Upper lobe of left lung (tissue), 6 donors: ENCODE data around the gene CYP2B6. TPM values are rescaled to one million over a fixed set of nuclear protein-coding genes. Genes with fewer than 3 reads are reported as not detected.
"Not testable (repeated sequence)": the region's sequence is repeated elsewhere in the genome, so short reads cannot be mapped to it uniquely, and the experiment has no call there.

Source experiments
- ATAC-seq, 2 donors: fragments of 200-7000 bp; cut with Tn5 transposase; one replicate each; pipeline ENCODE4 v1.9.1; 2022; ENCODE audit warnings: mild to moderate bottlenecking in 2 of 2, moderate library complexity in 2 of 2; ENCODE audit not compliant: low FRiP score in 2 of 2
- DNase-seq, 2 donors: peaks; one replicate each; pipeline ENCODE4 v3.0.0-alpha.2; 2019 to 2020
- H3K27ac ChIP-seq, 4 donors: fragments of 200-600 bp; sonication (generic); one replicate each; pipeline ENCODE4 v1.5.1; 2016 to 2019
- H3K27me3 ChIP-seq, 4 donors: fragments of 200-600 bp; sonication (generic); one replicate each; pipeline ENCODE4 v1.5.1; 2017 to 2019
- H3K36me3 ChIP-seq, 4 donors: fragments of 200-600 bp; sonication (generic); one replicate each; pipeline ENCODE4 v1.5.1; 2016 to 2019
- H3K4me1 ChIP-seq, 4 donors: fragments of 200-600 bp; sonication (generic); one replicate each; pipeline ENCODE4 v1.5.1; 2018 to 2019
- H3K4me3 ChIP-seq, 4 donors: fragments of 200-600 bp; sonication (generic); one replicate each; pipeline ENCODE4 v1.5.1; 2017 to 2019; ENCODE audit warnings: mild to moderate bottlenecking in 2 of 4, moderate library complexity in 1 of 4
- H3K9me3 ChIP-seq, 4 donors: fragments of 200-600 bp; sonication (generic); one replicate each; pipeline ENCODE4 v1.5.1; 2018 to 2019
- EP300 ChIP-seq, 4 donors: sonication (generic); formaldehyde crosslinking; IDR thresholded peaks; one replicate each; pipeline ENCODE4 v1.5.1; 2017; ENCODE audit warnings: antibody characterized with exemption in 4 of 4, control low read depth in 2 of 4
- POLR2A ChIP-seq, 4 donors: fragments of 450-650 bp; IDR thresholded peaks; one replicate each; pipeline ENCODE4 v1.5.1; 2016 to 2017; ENCODE audit warnings: antibody characterized with exemption in 4 of 4, mild to moderate bottlenecking in 2 of 4
- POLR2AphosphoS5 ChIP-seq, 2 donors: sonication (generic); formaldehyde crosslinking; IDR thresholded peaks; one replicate each; pipeline ENCODE4 v1.5.1; 2017; ENCODE audit warnings: antibody characterized with exemption in 2 of 2
- WGBS, 2 donors: methylation state at CpG; one replicate each; pipeline ENCODE4 v1.1.5; 2017 to 2018; 5-methylcytosine and 5-hydroxymethylcytosine counted together
- total RNA-seq, 6 donors: library from RNA; depleted of rRNA in 4 of 6; stranded (reverse); fragments of >200 nt in 4 of 6; gene quantifications; one replicate each; pipeline versions ENCODE4 v1.1.0 to v1.2.1, GENCODE V29; 2016 to 2021
- TF ChIP-seq, protein P1 (sequence below), 6 experiments: fragments of 450-650 bp in 4 of 6; fragments of 200-600 bp in 2 of 6; sonication (generic) in 2 of 6; IDR thresholded peaks; one replicate each; pipeline ENCODE4 v1.5.1; 2016 to 2019; ENCODE audit warnings: antibody characterized with exemption in 6 of 6
- donor health status: DM: no; HTN: no; CAD: no; lungs with moderate emphysema.
- donor health status: DM: no; HTN: yes; CAD: no; lungs with severe emphysema.

CYP2B6 gene
- total RNA-seq, 6 donors from 2014 or later = 0.34 to 1.8 TPM; not detected in 4

DNA sequence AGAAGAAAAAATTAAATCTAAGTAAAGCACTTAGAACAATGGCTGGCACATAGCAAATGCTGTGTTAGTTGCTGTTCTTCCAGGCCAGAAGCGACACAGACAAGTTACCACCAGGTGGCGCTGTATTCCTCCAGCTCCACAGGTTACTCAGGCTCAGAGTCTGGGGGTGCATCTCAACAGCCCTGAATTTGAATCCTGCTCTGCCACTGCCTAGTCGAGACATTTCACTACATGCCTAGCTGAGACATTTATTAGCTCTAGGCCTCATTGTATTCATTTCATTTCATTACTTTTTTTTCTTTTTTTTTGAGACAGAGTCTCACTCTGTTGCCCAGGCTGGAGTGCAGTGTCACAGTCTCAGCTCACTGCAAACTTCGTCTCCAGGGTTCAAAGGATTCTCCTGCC lies 16.4 kb upstream of the CYP2B6 start:
- no peak overlapping the region for H3K4me3 ChIP-seq
- H3K27ac ChIP-seq = no peak overlapping the region
- H3K36me3 ChIP-seq = no peaks in the 10 kb centered on the region
- ATAC-seq (peak; percentile 72 to 76), DNase-seq (peak in 1 of 2 donors; percentile 76)
- no peak for TF ChIP-seq EP300 (IDR thresholded peaks at IDR 0.05)
- TF ChIP-seq, protein P1, sequence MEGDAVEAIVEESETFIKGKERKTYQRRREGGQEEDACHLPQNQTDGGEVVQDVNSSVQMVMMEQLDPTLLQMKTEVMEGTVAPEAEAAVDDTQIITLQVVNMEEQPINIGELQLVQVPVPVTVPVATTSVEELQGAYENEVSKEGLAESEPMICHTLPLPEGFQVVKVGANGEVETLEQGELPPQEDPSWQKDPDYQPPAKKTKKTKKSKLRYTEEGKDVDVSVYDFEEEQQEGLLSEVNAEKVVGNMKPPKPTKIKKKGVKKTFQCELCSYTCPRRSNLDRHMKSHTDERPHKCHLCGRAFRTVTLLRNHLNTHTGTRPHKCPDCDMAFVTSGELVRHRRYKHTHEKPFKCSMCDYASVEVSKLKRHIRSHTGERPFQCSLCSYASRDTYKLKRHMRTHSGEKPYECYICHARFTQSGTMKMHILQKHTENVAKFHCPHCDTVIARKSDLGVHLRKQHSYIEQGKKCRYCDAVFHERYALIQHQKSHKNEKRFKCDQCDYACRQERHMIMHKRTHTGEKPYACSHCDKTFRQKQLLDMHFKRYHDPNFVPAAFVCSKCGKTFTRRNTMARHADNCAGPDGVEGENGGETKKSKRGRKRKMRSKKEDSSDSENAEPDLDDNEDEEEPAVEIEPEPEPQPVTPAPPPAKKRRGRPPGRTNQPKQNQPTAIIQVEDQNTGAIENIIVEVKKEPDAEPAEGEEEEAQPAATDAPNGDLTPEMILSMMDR (IDR thresholded peaks at IDR 0.05) = peak; percentile 30 to 78 (median 70)
- 20 to 27% methylated on average over 4 of the region's 4 CpGs for WGBS, 2 donors
- no peaks in the 10 kb centered on the region for H3K4me1 ChIP-seq
- H3K9me3 ChIP-seq = no peaks in the 10 kb centered on the region
- H3K27me3 ChIP-seq = no peaks in the 10 kb centered on the region

DNA sequence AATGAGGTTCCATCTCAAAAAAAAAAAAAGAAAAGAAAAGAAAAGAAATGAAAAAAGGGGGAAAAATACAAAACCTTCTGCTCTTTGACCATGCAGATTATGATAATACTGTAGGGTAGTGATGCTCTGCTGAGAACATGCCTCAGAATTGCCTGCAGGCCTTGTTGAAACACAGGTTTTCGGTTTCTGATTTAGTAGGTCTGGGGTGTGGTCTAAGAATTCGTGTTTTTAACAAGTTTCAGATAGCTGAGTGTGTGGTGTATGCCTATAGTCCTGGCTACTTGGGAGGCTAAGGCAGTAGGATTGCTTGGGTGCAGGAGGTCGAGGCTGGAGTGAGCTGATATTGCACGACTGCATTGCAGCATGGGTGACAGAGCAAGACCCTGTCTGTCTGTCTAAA lies 14.9 kb upstream of the CYP2B6 start:
- no peak overlapping the region for H3K4me3 ChIP-seq
- TF ChIP-seq, protein P1 (IDR thresholded peaks at IDR 0.05) = no peak
- TF ChIP-seq POLR2A (IDR thresholded peaks at IDR 0.05) = no peak
- no peak for TF ChIP-seq EP300 (IDR thresholded peaks at IDR 0.05)
- TF ChIP-seq POLR2AphosphoS5 (IDR thresholded peaks at IDR 0.05) = no peak
- 63 to 75% methylated on average over 4 of the region's 4 CpGs for WGBS, 2 donors
- no peak for DNase-seq
- H3K27ac ChIP-seq = no peak overlapping the region
- no peaks in the 10 kb centered on the region for H3K4me1 ChIP-seq
- H3K9me3 ChIP-seq = no peaks in the 10 kb centered on the region
- no peaks in the 10 kb centered on the region for H3K36me3 ChIP-seq
- no peaks in the 10 kb centered on the region for H3K27me3 ChIP-seq
- ATAC-seq = no peak

DNA sequence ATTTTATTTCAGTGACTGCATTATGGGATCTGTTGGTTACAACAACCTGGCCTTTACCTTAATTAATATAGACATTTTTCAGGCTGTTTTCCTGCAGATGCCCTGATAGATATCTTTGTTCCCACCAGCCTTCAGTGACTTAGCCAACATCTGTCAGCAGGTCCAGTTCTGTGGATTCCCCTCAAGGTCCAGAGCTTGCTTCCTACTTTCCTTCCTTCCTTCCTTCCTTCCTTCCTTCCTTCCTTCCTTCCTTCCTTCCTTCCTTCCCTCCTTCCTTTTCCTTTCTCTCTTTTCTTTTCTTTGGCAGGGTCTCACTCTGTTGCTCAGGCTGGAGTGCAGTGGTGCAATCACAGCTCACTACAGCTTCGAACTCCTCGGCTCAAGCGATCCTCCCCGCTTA lies 14.4 kb upstream of the CYP2B6 start:
- TF ChIP-seq POLR2A (IDR thresholded peaks at IDR 0.05) (no peak), EP300 (IDR thresholded peaks at IDR 0.05) (no peak), POLR2AphosphoS5 (IDR thresholded peaks at IDR 0.05) (no peak)
- TF ChIP-seq, protein P1 (IDR thresholded peaks at IDR 0.05) = no peak
- no peaks in the 10 kb centered on the region for H3K36me3 ChIP-seq
- no peak overlapping the region for H3K4me3 ChIP-seq
- 86 to 87% methylated on average over 4 of the region's 4 CpGs for WGBS, 2 donors
- no peaks in the 10 kb centered on the region for H3K4me1 ChIP-seq
- no peak for ATAC-seq
- H3K9me3 ChIP-seq = no peaks in the 10 kb centered on the region
- no peaks in the 10 kb centered on the region for H3K27me3 ChIP-seq
- DNase-seq = no peak
- H3K27ac ChIP-seq = no peak overlapping the region

DNA sequence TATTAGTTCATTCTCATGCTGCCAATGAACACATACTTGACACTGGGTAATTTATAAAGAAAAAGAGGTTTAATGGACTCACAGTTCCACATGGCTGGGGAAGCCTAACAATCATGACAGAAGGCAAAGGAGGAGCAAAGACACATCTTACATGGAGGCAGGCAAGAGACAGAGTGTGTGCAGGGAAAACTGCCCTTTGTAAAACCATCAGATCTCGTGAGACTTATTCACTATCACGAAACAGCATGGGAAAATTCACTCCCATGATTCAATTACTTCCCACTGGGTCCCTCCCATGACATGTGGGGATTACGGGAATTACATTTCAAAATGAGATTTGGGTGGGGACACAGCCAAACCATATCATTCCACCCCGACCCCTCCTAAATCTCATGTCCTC lies 11.3 kb upstream of the CYP2B6 start:
- H3K4me1 ChIP-seq, H3K27ac ChIP-seq, H3K4me3 ChIP-seq, H3K9me3 ChIP-seq, H3K27me3 ChIP-seq, ATAC-seq, H3K36me3 ChIP-seq, DNase-seq: not testable (repeated sequence)
- 65 to 75% methylated on average over 4 of the region's 4 CpGs for WGBS, 2 donors

DNA sequence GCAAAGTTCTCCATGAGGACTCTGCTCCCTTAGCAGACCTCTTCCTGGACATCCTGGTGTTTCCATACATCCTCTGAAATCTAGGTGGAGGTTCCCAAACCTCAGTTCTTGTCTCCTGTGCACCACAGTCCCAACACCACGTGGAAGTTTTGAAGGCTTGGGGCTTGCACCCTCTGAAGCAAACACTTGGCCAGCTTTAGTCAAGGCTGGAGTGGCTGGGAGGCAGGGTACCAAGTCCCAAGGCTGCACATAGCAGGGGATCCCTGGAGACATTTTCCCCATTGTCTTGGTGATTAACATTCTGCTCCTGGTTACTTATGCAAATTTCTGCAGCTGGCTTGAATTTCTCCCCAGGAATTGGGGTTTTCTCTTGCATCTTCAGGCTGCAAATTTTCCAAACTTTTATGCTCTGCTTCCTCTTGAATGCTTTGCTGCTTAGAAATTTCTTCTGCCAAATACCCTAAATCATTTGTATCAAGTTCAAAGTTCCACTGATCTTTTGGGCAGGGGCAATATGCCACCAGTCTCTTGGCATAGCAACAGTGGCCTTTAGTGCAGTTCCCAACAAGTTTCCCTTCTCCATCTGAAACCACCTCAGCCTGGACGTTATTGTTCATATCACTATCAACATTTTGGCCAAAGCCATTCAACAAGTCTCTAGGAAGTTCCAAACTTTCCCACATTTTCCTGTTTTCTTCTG lies 10.2 kb upstream of the CYP2B6 start:
- not testable (repeated sequence) for H3K4me3 ChIP-seq, H3K27ac ChIP-seq, H3K4me1 ChIP-seq, ATAC-seq, DNase-seq, H3K9me3 ChIP-seq, H3K27me3 ChIP-seq, H3K36me3 ChIP-seq
- WGBS, 2 donors = 26 to 36% methylated on average over 2 of the region's 2 CpGs

DNA sequence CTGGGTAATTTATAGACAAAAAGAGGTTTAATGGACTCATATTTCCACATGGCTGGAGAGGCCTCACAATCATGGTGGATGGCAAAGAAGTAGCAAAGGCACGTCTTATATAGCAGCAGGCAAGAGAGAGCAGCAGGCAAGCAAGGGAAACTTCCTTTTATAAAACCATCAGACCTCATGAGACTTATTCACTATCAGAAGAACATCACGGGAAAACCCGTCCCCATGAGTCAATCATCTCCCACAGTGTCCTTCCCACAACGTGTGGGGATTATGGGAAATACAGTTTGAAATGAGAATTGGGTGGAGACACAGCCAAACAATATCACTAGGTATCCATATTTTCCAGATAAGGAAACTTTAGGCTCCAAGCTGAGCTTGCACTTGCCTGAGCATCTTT lies 9.5 kb upstream of the CYP2B6 start:
- DNase-seq (no peak), ATAC-seq (no peak)
- Histone ChIP-seq H3K27me3 (no peaks in the 10 kb centered on the region), H3K4me3 (no peak overlapping the region), H3K9me3 (no peaks in the 10 kb centered on the region), H3K36me3 (no peaks in the 10 kb centered on the region), H3K27ac (no peak overlapping the region), H3K4me1 (no peaks in the 10 kb centered on the region)
- no peak for TF ChIP-seq POLR2A (IDR thresholded peaks at IDR 0.05)
- TF ChIP-seq, protein P1 (IDR thresholded peaks at IDR 0.05) = no peak
- TF ChIP-seq EP300 (IDR thresholded peaks at IDR 0.05) = no peak
- no peak for TF ChIP-seq POLR2AphosphoS5 (IDR thresholded peaks at IDR 0.05)
- WGBS, 2 donors = 54 to 59% methylated on average over 4 of the region's 4 CpGs
